K562 (cell line): ENCODE measurements around the gene RGS17. TPM values are rescaled to one million over a fixed set of nuclear protein-coding genes. Genes with fewer than 3 reads are reported as not detected.

Experiments used
- ATAC-seq: fragments of 200-7000 bp; cut with Tn5 transposase; 3 replicates; pipeline ENCODE4 v1.9.1; 2020; ENCODE audit warnings: moderate library complexity
- BruUV-seq: library from RNA; stranded (reverse); fragments of 400-500 nt; replicated peaks from 2 replicates; lab custom pipeline; 2021; lab: Mats Ljungman, UMichigan
- CTCF ChIA-PET: fragments of 300-600 bp; formaldehyde crosslinking; extraction: SDS; loops from one replicate; lab custom pipeline; 2021; ENCODE audit warnings: low intra/inter-chr PET ratio; lab: Yijun Ruan, JAX
- POLR2A ChIA-PET: fragments of 300-600, 350-650 bp; sonication (Branson Sonifier 250); formaldehyde crosslinking; extraction: SDS; loops from one replicate; lab custom pipeline; 2021; ENCODE audit warnings: antibody characterized with exemption, inconsistent platforms; lab: Yijun Ruan, JAX
- DNase-seq, 4 experiments: peaks; one replicate each; pipeline versions ENCODE4 v3.0.0 to v3.0.0-alpha.2; 2011 to 2018; ENCODE audit warnings: low spot score in 3 of 4, mixed read lengths in 3 of 4; ENCODE audit errors: extremely low read depth in 1 of 4
- FAIRE-seq: peaks from 2 replicates; lab custom pipeline; 2011; peaks lifted over from hg19 to GRCh38; lab: Jason Lieb, UNC
- H2AFZ ChIP-seq: 2 replicates; pipeline ENCODE4 v1.6.0; 2011; ENCODE audit warnings: low read depth, low read length, control low read depth, inconsistent platforms
- H3K27ac ChIP-seq: fragments of 200-600 bp; 3 replicates; pipeline ENCODE4 v1.8.0; 2011; ENCODE audit warnings: low read depth, mild to moderate bottlenecking, control low read depth, inconsistent platforms, low read length, moderate library complexity, mixed read lengths; ENCODE audit errors: extremely low read depth
- H3K27me3 ChIP-seq, 2 experiments: fragments of 300-600 bp in 1 of 2; 2 replicates in 1 of 2; 3 replicates in 1 of 2; pipeline versions ENCODE4 v1.6.0 to v1.8.0; 2011; ENCODE audit warnings: inconsistent platforms in 2 of 2, low read length in 2 of 2, mild to moderate bottlenecking in 1 of 2, mixed read lengths in 1 of 2, moderate library complexity in 1 of 2; ENCODE audit not compliant: control insufficient read depth in 2 of 2, insufficient read depth in 2 of 2
- H3K36me3 ChIP-seq: fragments of 300-600 bp; 3 replicates; pipeline ENCODE4 v1.8.0; 2011; ENCODE audit warnings: mild to moderate bottlenecking, low read length, inconsistent platforms; ENCODE audit not compliant: control insufficient read depth, insufficient read depth
- H3K4me1 ChIP-seq, 2 experiments: fragments of 200-600 bp in 1 of 2; replicated peaks in 1 of 2; 2 replicates in 1 of 2; 3 replicates in 1 of 2; pipeline versions ENCODE4 v1.5.1 to v1.8.0; 2011; ENCODE audit warnings: inconsistent platforms in 2 of 2, low read length in 2 of 2, mild to moderate bottlenecking in 1 of 2, mixed read lengths in 1 of 2, moderate library complexity in 1 of 2; ENCODE audit not compliant: control insufficient read depth in 2 of 2, insufficient read depth in 2 of 2
- H3K4me2 ChIP-seq: 2 replicates; pipeline ENCODE4 v1.6.1; 2011; ENCODE audit warnings: low read length, control low read depth, inconsistent platforms, mixed read lengths; ENCODE audit not compliant: insufficient read depth
- H3K4me3 ChIP-seq: fragments of 200-600 bp; sonication (generic), shearing (Covaris generic); 2 replicates; pipeline ENCODE4 v1.5.1; 2016; ENCODE audit warnings: control low read depth, inconsistent platforms
- H3K79me2 ChIP-seq: fragments of 200-600 bp; 3 replicates; pipeline ENCODE4 v1.8.0; 2011; ENCODE audit warnings: low read length, inconsistent platforms; ENCODE audit not compliant: control insufficient read depth, insufficient read depth
- H3K9ac ChIP-seq, 2 experiments: 2 replicates each; pipeline versions ENCODE4 v1.6.0 to v1.6.1; 2011; ENCODE audit warnings: low read depth in 2 of 2, low read length in 2 of 2, control low read depth in 1 of 2, inconsistent platforms in 1 of 2, mild to moderate bottlenecking in 1 of 2, mixed read lengths in 1 of 2; ENCODE audit not compliant: insufficient read depth in 1 of 2
- H3K9me1 ChIP-seq: one replicate; pipeline ENCODE4 v1.6.0; 2011; ENCODE audit warnings: inconsistent platforms, mild to moderate bottlenecking, low read length, moderate library complexity; ENCODE audit not compliant: control insufficient read depth, insufficient read depth
- H3K9me3 ChIP-seq: replicated peaks from 2 replicates; pipeline ENCODE4 v1.5.1; 2011; ENCODE audit warnings: low read depth, low read length, inconsistent platforms; ENCODE audit not compliant: control insufficient read depth, insufficient read depth
- H4K20me1 ChIP-seq: replicated peaks from 2 replicates; pipeline ENCODE4 v1.6.1; 2011; ENCODE audit warnings: low read length, inconsistent platforms, mixed read lengths; ENCODE audit not compliant: control insufficient read depth, insufficient read depth
- E2F4 ChIP-seq: sonication (generic); formaldehyde crosslinking; IDR thresholded peaks from 2 replicates; pipeline ENCODE4 v1.8.0; 2022; ENCODE audit warnings: mild to moderate bottlenecking, low read depth, missing genetic modification reagents
- KAT7 ChIP-seq: sonication (generic); formaldehyde crosslinking; IDR thresholded peaks from 2 replicates; pipeline ENCODE4 v1.8.0; 2022; ENCODE audit warnings: missing genetic modification reagents, mild to moderate bottlenecking, borderline replicate concordance
- MAZ ChIP-seq, 2 experiments: fragments of 450-650 bp in 1 of 2; sonication (generic) in 1 of 2; formaldehyde crosslinking; IDR thresholded peaks in 1 of 2; conservative IDR thresholded peaks in 1 of 2; 2 replicates each; pipeline versions ENCODE4 v1.4.0 to v1.5.0; 2020; ENCODE audit warnings: mild to moderate bottlenecking in 1 of 2, missing genetic modification reagents in 1 of 2
- MXI1 ChIP-seq: IDR thresholded peaks from 2 replicates; pipeline ENCODE4 v1.6.1; 2011; ENCODE audit warnings: low read depth, mild to moderate bottlenecking, improper control_type of control experiment, low read length
- NKRF ChIP-seq: fragments of 450-650 bp; IDR thresholded peaks from 2 replicates; pipeline ENCODE4 v1.6.1; 2016; ENCODE audit warnings: borderline replicate concordance
- POLR2AphosphoS5 ChIP-seq: IDR thresholded peaks from 2 replicates; pipeline ENCODE4 v1.6.1; 2011; ENCODE audit warnings: mild to moderate bottlenecking, low read depth, low read length, moderate library complexity; ENCODE audit not compliant: control insufficient read depth, insufficient read depth
- TAF9B ChIP-seq: fragments of 450-650 bp; IDR thresholded peaks from 2 replicates; pipeline ENCODE4 v1.6.1; 2018; ENCODE audit warnings: mild to moderate bottlenecking; ENCODE audit not compliant: partially characterized antibody
- TCF3 ChIP-seq: sonication (generic); formaldehyde crosslinking; IDR thresholded peaks from 2 replicates; pipeline ENCODE4 v1.4.0; 2020; ENCODE audit warnings: mild to moderate bottlenecking, missing genetic modification reagents
- TGIF2 ChIP-seq: sonication (generic); formaldehyde crosslinking; IDR thresholded peaks from 2 replicates; pipeline ENCODE4 v1.8.1; 2022; ENCODE audit warnings: mild to moderate bottlenecking, missing genetic modification reagents, moderate library complexity
- ZNF165 ChIP-seq: fragments of 250-450 bp; sonication (Bioruptor Pico); IDR thresholded peaks from 2 replicates; pipeline ENCODE4 v1.4.0; 2020; ENCODE audit warnings: borderline replicate concordance
- ZNF354B ChIP-seq: fragments of 250-450 bp; sonication (Bioruptor Pico); IDR thresholded peaks from 2 replicates; pipeline ENCODE4 v1.4.0; 2020
- ZNF398 ChIP-seq: fragments of 250-450 bp; sonication (Bioruptor Pico); IDR thresholded peaks from 2 replicates; pipeline ENCODE4 v1.8.0; 2021; ENCODE audit warnings: moderate library complexity, mild to moderate bottlenecking, inconsistent platforms
- ZNF431 ChIP-seq: sonication (generic); formaldehyde crosslinking; IDR thresholded peaks from 2 replicates; pipeline ENCODE4 v1.8.0; 2022; ENCODE audit warnings: mild to moderate bottlenecking, missing genetic modification reagents
- WGBS: fragments of 100-300 bp; shearing (Covaris generic); methylation state at CpG from one replicate; pipeline ENCODE4 v1.1.6; 2016; ENCODE audit warnings: low coverage, mixed read lengths; ENCODE audit not compliant: insufficient coverage; ENCODE audit errors: missing lambda C conversion rate; 5-methylcytosine and 5-hydroxymethylcytosine counted together
- in situ Hi-C: fragments of 300-500 bp; cut with MboI; formaldehyde crosslinking; loops from 4 replicates; pipeline ENCODE4 v1.15.0; 2018; ENCODE audit warnings: inconsistent platforms, mixed read lengths
- intact Hi-C: fragments of 100-400 bp; cut with micrococcal nuclease; formaldehyde crosslinking; loops from 2 replicates; pipeline ENCODE4 v1.14.2; 2022
- polyA plus RNA-seq, 8 experiments: library from polyadenylated mRNA; depleted of rRNA in 4 of 8; stranded (reverse) in 5 of 8; unstranded in 3 of 8; fragments of >200 nt; fragmentation: Nextera tagmentation in 2 of 8; fragmentation: Illumina TruSeq in 1 of 8; extraction: Ambion mirVana in 2 of 8; extraction: Trizol in 1 of 8; gene quantifications; 2 replicates each; pipeline versions ENCODE4 v1.2.1 to v1.2.3, GENCODE V29; 2011 to 2014; ENCODE audit warnings: inconsistent platforms in 1 of 8, missing spikeins in 1 of 8
- total RNA-seq, 7 experiments: library from RNA; depleted of rRNA in 6 of 7; stranded (reverse); fragments of >200 nt in 6 of 7; fragmentation: Illumina TruSeq in 2 of 7; extraction: Trizol in 2 of 7; gene quantifications; 2 replicates each; pipeline versions ENCODE4 v1.2.1 to v1.2.3, GENCODE V29; 2011 to 2021; ENCODE audit warnings: low replicate concordance in 1 of 7

Gene RGS17
- total and polyA plus RNA-seq, 9 of the 15 experiments (the other 6 are each of a cell fraction or from before 2014, with no cell fraction given): 0.01 to 0.14 (median 0.08) TPM; not detected in 6

GRCh38 chr6:153001767-153002612 is 129.1 kb downstream of the RGS17 start:
- ChIA-PET POLR2A (interaction anchor here (3.5 kb wide), 1 partner anchor 18 kb away, joined by 37 read pairs; the partner anchor contains the start of gene FBXO5), CTCF (no interaction called here)
- BruUV-seq: TSS peak; percentile 59
- peak overlapping the region; percentile 88 for H3K27ac ChIP-seq
- H3K4me1 ChIP-seq: peaks cover 0 to 3% of the 10 kb centered on the region in 2 experiments; a peak in 2 of 5 replicates
- in situ Hi-C loops: no loop called here
- peaks cover 6% of the 10 kb centered on the region for H3K9me3 ChIP-seq
- peaks cover 76% of the 10 kb centered on the region for H3K79me2 ChIP-seq
- no peaks in the 10 kb centered on the region for H3K9me1 ChIP-seq
- peak; percentile 35 for FAIRE-seq
- peak; percentile 58 for ATAC-seq
- peak overlapping the region; percentile 98 for H3K4me2 ChIP-seq
- intact Hi-C loops: loop anchor here (2.0 to 5.0 kb wide), 3 partner anchors 19 to 1610 kb away; partner anchors contain the start of genes FBXO5 and ZBTB2
- peak overlapping the region; percentile 93 to 96 for H3K9ac ChIP-seq
- H4K20me1 ChIP-seq: no peaks in the 10 kb centered on the region
- peaks cover 42% of the 10 kb centered on the region for H3K36me3 ChIP-seq
- H2AFZ ChIP-seq: peak overlapping the region; percentile 41; the same call in 1 of the 2 replicates
- peak in 3 of 4 experiments; percentile 17 to 42 (median 25) for DNase-seq
- no peaks in the 10 kb centered on the region; a peak in 1 of 5 replicates for H3K27me3 ChIP-seq
- H3K4me3 ChIP-seq: peak overlapping the region; percentile 89
- 0% methylated on average over 16 of the region's 31 CpGs for WGBS
- TF ChIP-seq ZNF165 (CRISPR knock-in tag) (no peak), TCF3 (CRISPR knock-in tag) (0 out of 2 replicates have a peak, but pooled peaks have one; percentile 7), POLR2AphosphoS5 (peak; percentile 22; the same call in 1 of the 2 replicates), NKRF (no peak; the same call in 1 of the 2 replicates), ZNF398 (no peak), MXI1 (no peak), MAZ (CRISPR knock-in tag; conservative IDR thresholded peaks at IDR 0.05 in 1 of 2, IDR thresholded peaks at IDR 0.05 in 1 of 2) (no peak), TGIF2 (CRISPR knock-in tag) (no peak; the same call in 1 of the 2 replicates), ZNF354B (CRISPR knock-in tag) (no peak), TAF9B (no peak), ZNF431 (CRISPR knock-in tag) (peak; percentile 55; the same call in 1 of the 2 replicates), E2F4 (CRISPR knock-in tag) (no peak), KAT7 (CRISPR knock-in tag) (peak; percentile 89; the same call in 1 of the 2 replicates)
